Heart left ventricle (tissue), 16 donors: ENCODE measurements around the gene MDC1. TPM values are rescaled to one million over a fixed set of nuclear protein-coding genes. Genes with fewer than 3 reads are reported as not detected.
A peak's percentile ranks its signal among the peaks of the same experiment; 100 is the strongest.

ENCODE experiments used
- ATAC-seq, 4 donors: fragments of 200-7000 bp; cut with Tn5 transposase; one replicate each; pipeline ENCODE4 v1.9.1; 2020 to 2022; ENCODE audit warnings: moderate library complexity in 4 of 4, mild to moderate bottlenecking in 3 of 4, moderate number of reproducible peaks in 1 of 4
- DNase-seq, 5 donors: peaks; one replicate each; pipeline ENCODE4 v3.0.0-alpha.2; 2020
- H3K27ac ChIP-seq, 12 donors: fragments of 200-600 bp; sonication (generic) in 4 of 12; one replicate each; pipeline versions ENCODE4 v1.5.0 to v1.8.0; 2016 to 2022; ENCODE audit warnings: mild to moderate bottlenecking in 2 of 12
- H3K27me3 ChIP-seq, 9 donors: fragments of 200-600 bp; sonication (generic) in 2 of 9; one replicate each; pipeline versions ENCODE4 v1.5.1 to v1.8.0; 2016 to 2022; ENCODE audit warnings: mild to moderate bottlenecking in 3 of 9
- H3K36me3 ChIP-seq, 9 donors: fragments of 200-600 bp; sonication (generic) in 2 of 9; one replicate each; pipeline versions ENCODE4 v1.5.0 to v1.8.0; 2018 to 2022; ENCODE audit warnings: mild to moderate bottlenecking in 2 of 9
- H3K4me1 ChIP-seq, 12 donors: fragments of 200-600 bp; sonication (generic) in 4 of 12; one replicate each; pipeline versions ENCODE4 v1.5.0 to v1.8.0; 2016 to 2022; ENCODE audit warnings: mild to moderate bottlenecking in 3 of 12
- H3K4me3 ChIP-seq, 12 donors: fragments of 200-600 bp; sonication (generic) in 4 of 12; one replicate each; pipeline versions ENCODE4 v1.5.0 to v1.8.0; 2017 to 2022; ENCODE audit warnings: mild to moderate bottlenecking in 9 of 12, moderate library complexity in 4 of 12
- H3K9me3 ChIP-seq, 12 donors: fragments of 200-600 bp; sonication (generic) in 4 of 12; one replicate each; pipeline versions ENCODE4 v1.5.0 to v1.8.0; 2016 to 2022; ENCODE audit warnings: mild to moderate bottlenecking in 1 of 12
- POLR2A ChIP-seq, 2 donors: fragments of 450-650 bp; IDR thresholded peaks; one replicate each; pipeline ENCODE4 v1.6.1; 2017; ENCODE audit warnings: antibody characterized with exemption in 2 of 2, mild to moderate bottlenecking in 2 of 2, moderate library complexity in 2 of 2
- WGBS, 4 donors: extraction: QIAGEN DNeasy Blood & Tissue Kit in 2 of 4; methylation state at CpG; one replicate each; pipeline versions ENCODE4 v1.1.5 to v1.1.7; 2013 to 2018; 5-methylcytosine and 5-hydroxymethylcytosine counted together
- intact Hi-C, 10 donors: fragments of 100-400 bp; cut with DNase I; formaldehyde crosslinking; loops; one replicate each; pipeline versions ENCODE4 v1.11.1 to v1.14.2; 2022
- polyA plus RNA-seq, 2 donors: library from polyadenylated mRNA; stranded (reverse); fragments of 200-250 nt; gene quantifications; one replicate each; pipeline ENCODE4 v1.2.3, GENCODE V29; 2013
- total RNA-seq, 9 donors: library from RNA; depleted of rRNA in 2 of 9; stranded (reverse); fragments of >200 nt in 2 of 9; fragmentation: NEBNext Ultra II Directional in 3 of 9; extraction: Animal tissue kit (Norgen Biotek cat#: 25700) in 3 of 9; gene quantifications; one replicate each; pipeline versions ENCODE4 v1.1.0 to v1.2.4, GENCODE V29; 2016 to 2023
- TF ChIP-seq, protein P1 (sequence below), 12 donors: fragments of 200-600 bp; sonication (generic) in 4 of 12; IDR thresholded peaks; one replicate each; pipeline versions ENCODE4 v1.5.0 to v1.8.0; 2018 to 2022; ENCODE audit warnings: antibody characterized with exemption in 12 of 12, mild to moderate bottlenecking in 5 of 12
- donor health status: ischemic (EF 13 %, LVEDD 7.1; RV severe dilation, severe dysfunction).
- donor health status: healthy with polysubstance abuse.
- donor health status: DM: no; HTN: yes; CAD: no.
- donor health status: DM: no; HTN: no; CAD: no.
- donor health status: ischemic (EF 25% LVEDD 6.9; RV normal size, moderate dysfunction).
- donor health status: ischemic (EF 25% LVEDD 5.7; RV mildly dilated, moderate dysfunction).
- donor health status: healthy.
- donor health status: DM: yes; HTN: yes; CAD: no.
- donor health status: ischemic (EF 35%, LVEDD 5.7; RV mildly dilated, moderate dysfunction).
- donor health status: nonischemic (EF 11% LVEDD 7.7; RV severe dilation, severe dysfunction).
- donor health status: DM: yes; HTN: yes; CAD: no.
- donor health status: PGD.
- donor health status: ischemic (EF 29% LVEDD 5.4; RV normal size, mild dysfunction).
- donor health status: nonischemic (EF 23%, LVEDD 6.1; RV moderate dilation, normal function).

MDC1 gene
- total and polyA plus RNA-seq, 11 donors, result 8.6 to 25.0 (median 16.0) TPM

DNA sequence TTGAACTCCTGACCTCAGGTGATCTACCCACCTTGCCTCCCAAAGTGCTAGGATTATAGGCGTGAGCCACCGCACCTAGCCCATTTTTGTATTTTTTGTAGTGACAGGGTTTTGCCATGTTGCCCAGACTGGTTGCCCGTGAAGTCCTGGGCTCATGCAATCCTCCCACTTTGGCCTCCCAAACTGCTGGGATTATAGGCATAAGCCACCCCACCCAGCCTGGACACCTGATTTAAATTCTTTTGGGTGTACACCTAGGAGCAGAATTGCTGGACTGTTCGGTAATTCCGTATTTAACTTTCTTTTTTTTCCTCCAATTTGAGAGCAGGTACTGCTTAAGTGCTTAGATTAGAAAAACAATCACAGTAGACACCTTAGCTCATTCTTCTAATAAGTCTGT, 20.6 kb downstream of the MDC1 start:
- H3K4me1 ChIP-seq, result peaks cover 0 to 12% (median 5%) of the 10 kb centered on the region in 12 donors
- DNase-seq (no peak), ATAC-seq (no peak)
- no peaks in the 10 kb centered on the region for H3K9me3 ChIP-seq
- H3K27me3 ChIP-seq, result no peaks in the 10 kb centered on the region
- H3K36me3 ChIP-seq, result peaks cover 0 to 24% (median 4%) of the 10 kb centered on the region in 9 donors
- no peak overlapping the region for H3K27ac ChIP-seq
- 88 to 98% (median 95%) methylated on average over 5 of the region's 5 CpGs for WGBS, 4 donors
- no peak overlapping the region for H3K4me3 ChIP-seq
- intact Hi-C loops, result no loop called here
- TF ChIP-seq POLR2A (IDR thresholded peaks at IDR 0.05), result no peak
- TF ChIP-seq, protein P1, sequence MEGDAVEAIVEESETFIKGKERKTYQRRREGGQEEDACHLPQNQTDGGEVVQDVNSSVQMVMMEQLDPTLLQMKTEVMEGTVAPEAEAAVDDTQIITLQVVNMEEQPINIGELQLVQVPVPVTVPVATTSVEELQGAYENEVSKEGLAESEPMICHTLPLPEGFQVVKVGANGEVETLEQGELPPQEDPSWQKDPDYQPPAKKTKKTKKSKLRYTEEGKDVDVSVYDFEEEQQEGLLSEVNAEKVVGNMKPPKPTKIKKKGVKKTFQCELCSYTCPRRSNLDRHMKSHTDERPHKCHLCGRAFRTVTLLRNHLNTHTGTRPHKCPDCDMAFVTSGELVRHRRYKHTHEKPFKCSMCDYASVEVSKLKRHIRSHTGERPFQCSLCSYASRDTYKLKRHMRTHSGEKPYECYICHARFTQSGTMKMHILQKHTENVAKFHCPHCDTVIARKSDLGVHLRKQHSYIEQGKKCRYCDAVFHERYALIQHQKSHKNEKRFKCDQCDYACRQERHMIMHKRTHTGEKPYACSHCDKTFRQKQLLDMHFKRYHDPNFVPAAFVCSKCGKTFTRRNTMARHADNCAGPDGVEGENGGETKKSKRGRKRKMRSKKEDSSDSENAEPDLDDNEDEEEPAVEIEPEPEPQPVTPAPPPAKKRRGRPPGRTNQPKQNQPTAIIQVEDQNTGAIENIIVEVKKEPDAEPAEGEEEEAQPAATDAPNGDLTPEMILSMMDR (IDR thresholded peaks at IDR 0.05), result no peak

DNA sequence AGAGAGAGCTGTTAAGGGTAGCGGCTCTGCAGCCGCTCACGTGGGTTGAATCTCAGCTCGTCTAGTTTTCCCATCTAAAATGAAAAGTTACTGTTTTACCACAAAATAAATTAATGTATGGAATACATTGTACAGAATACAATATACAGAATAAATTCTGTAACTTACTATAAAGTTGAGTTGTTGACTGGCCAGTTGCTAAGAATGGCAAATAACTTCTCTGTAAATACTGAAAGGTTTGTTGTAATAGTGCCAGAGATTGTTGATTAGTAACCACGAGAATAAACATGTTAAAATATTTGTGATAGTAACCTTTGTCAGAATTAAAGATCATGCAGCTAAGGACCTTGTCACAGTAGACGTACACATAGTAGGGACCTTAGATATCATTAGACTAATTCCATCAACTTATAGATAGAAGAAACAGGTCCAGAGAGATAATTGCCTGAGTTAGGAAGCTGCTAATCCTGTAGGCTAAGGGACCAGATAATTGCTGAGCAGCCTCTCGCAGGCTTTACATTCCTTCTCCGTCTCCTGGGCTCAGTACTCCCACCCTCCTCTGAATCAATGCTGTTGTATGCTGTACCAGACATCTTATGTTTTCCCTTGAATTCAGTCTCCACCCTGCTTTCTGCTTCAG, 25.8 kb downstream of the MDC1 start:
- intact Hi-C loops, result loop anchor here in 4 of 10 donors (1.0 to 2.0 kb wide), 3 partner anchors 23 to 27 kb away; partner anchors contain the start of gene MDC1 (in 2 of the 4)
- ATAC-seq, result no peak

DNA sequence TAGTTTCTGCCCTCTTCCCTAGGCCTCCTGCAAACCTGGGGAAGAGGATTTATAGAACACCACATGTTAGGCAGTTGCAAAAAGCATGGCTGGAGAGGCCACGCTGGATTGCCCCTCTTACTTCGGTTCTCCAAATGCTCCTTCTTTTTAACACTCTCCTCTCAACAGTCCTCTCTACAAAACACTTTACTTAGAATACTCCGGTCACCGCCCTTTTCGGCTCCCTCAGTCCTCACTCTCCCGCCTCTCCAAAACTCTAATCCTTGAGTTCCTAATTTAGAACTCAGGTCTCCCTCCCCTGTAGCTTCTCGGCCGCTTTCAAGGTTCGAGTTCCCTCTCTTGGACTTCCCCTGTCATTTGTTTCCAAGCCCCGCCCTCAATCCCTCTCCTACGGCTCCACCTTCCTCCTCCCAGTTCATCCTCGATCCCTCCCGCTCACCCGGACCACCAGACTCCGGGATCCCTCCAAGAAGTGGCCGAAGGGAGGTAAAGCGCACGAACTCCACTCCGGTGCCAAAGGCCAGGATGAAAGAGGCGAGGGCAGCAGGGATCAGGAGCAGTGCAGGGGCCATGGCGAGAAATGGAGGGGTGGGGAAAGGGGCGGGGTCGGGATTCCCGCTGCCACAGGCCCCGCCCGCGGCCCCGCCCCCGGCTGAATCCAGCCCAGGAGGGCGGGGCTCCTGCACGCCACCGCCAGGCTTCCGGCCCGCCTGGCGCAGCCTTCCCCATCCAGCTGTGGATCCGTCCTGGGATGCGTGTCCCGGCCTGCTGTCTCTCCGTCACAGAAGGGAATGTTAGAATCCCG, 26.5 kb downstream of the MDC1 start, which contains the start of gene NRM:
NRM (minus strand) TSS at position 582 of the 805 bp plus-strand sequence; CDS start at position 572, 10 bp downstream.
- H3K9me3 ChIP-seq, result no peaks in the 10 kb centered on the region
- peaks cover 4 to 44% (median 36%) of the 10 kb centered on the region in 12 donors for H3K4me1 ChIP-seq
- H3K36me3 ChIP-seq, result peaks cover 0 to 3% (median 0%) of the 10 kb centered on the region in 9 donors
- peak within 1 kb of the TSS in 11 of 12 donors; percentile 74 to 100 (median 97) for H3K27ac ChIP-seq
- peak; percentile 90 to 95 (median 91) for DNase-seq
- peak in 1 of 2 donors; percentile 32 for TF ChIP-seq POLR2A (IDR thresholded peaks at IDR 0.05)
- TF ChIP-seq, protein P1 (IDR thresholded peaks at IDR 0.05), result no peak
- intact Hi-C loops, result loop anchor here in 4 of 10 donors (1.0 to 2.0 kb wide), 3 partner anchors 24 to 28 kb away; partner anchors contain the start of gene MDC1 (in 2 of the 4)
- peak; percentile 41 to 76 (median 72) for ATAC-seq
- H3K27me3 ChIP-seq, result no peaks in the 10 kb centered on the region
- 0 to 1% (median 1%) methylated on average over 33 to 40 of the region's 40 CpGs for WGBS, 4 donors
- peak within 1 kb of the TSS; percentile 34 to 76 (median 64) for H3K4me3 ChIP-seq

More for the DNA sequence above, 25.8 kb downstream of the MDC1 start:
- H3K9me3 ChIP-seq, result no peaks in the 10 kb centered on the region
- WGBS, 4 donors, result 14 to 23% (median 18%) methylated on average over 8 of the region's 8 CpGs
- peak overlapping the region in 11 of 12 donors; percentile 63 to 100 (median 97) for H3K27ac ChIP-seq
- no peak for DNase-seq
- H3K27me3 ChIP-seq, result no peaks in the 10 kb centered on the region
- peak overlapping the region in 11 of 12 donors; percentile 45 to 76 (median 65) for H3K4me3 ChIP-seq
- TF ChIP-seq POLR2A (IDR thresholded peaks at IDR 0.05), result no peak
- TF ChIP-seq, protein P1 (IDR thresholded peaks at IDR 0.05), result no peak
- H3K36me3 ChIP-seq, result no peaks in the 10 kb centered on the region
- peaks cover 4 to 40% (median 33%) of the 10 kb centered on the region in 12 donors for H3K4me1 ChIP-seq
